ENCODE measurements around the gene KRTAP4-16. TPM values are rescaled to one million over a fixed set of nuclear protein-coding genes. Genes with fewer than 3 reads are reported as not detected.
"Not testable (repeated sequence)": the region's sequence is repeated elsewhere in the genome, so short reads cannot be mapped to it uniquely, and the experiment has no call there.

The KRTAP4-16 gene
- total RNA-seq, 1 experiment from 2014 or later: not detected

DNA sequence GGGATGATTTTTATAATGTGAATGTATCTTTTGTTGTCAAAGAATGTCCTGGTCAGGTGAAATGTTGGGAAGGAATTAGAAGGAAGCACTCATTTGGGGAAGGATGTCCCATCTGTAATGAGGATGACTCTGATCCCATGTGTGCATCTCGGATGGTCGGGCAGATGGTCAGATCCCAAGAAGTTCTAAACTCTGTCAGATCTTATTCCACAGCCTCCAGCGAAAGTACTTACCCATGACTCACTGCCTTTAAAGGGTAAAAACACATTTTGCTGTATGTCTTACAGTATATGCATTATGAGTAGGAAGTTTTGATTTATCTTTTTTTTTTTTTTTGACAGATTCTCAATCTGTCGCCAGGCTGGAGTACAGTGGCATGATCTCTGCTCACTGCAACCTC, 16.7 kb upstream of the KRTAP4-16 start:
- no peaks in the 10 kb centered on the region for H3K36me3 ChIP-seq (ENCODE audit: low read depth)
- no TSS peak for BruUV-seq (replicated peaks)
- intact Hi-C loops (cut with micrococcal nuclease; ENCODE audit: unreplicated experiment): no loop called here
- TF ChIP-seq, protein P1, sequence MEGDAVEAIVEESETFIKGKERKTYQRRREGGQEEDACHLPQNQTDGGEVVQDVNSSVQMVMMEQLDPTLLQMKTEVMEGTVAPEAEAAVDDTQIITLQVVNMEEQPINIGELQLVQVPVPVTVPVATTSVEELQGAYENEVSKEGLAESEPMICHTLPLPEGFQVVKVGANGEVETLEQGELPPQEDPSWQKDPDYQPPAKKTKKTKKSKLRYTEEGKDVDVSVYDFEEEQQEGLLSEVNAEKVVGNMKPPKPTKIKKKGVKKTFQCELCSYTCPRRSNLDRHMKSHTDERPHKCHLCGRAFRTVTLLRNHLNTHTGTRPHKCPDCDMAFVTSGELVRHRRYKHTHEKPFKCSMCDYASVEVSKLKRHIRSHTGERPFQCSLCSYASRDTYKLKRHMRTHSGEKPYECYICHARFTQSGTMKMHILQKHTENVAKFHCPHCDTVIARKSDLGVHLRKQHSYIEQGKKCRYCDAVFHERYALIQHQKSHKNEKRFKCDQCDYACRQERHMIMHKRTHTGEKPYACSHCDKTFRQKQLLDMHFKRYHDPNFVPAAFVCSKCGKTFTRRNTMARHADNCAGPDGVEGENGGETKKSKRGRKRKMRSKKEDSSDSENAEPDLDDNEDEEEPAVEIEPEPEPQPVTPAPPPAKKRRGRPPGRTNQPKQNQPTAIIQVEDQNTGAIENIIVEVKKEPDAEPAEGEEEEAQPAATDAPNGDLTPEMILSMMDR (conservative IDR thresholded peaks at IDR 0.05): no peak
- TF ChIP-seq EZH2 (IDR thresholded peaks at IDR 0.05; ENCODE audit: low read depth): no peak
- no peak overlapping the region for H3K27ac ChIP-seq
- H3F3A ChIP-seq (ENCODE audit: insufficient read depth, low read depth): no peaks in the 10 kb centered on the region
- POLR2A ChIA-PET (ENCODE audit: unreplicated experiment): no interaction called here
- H3K27me3 ChIP-seq (ENCODE audit: insufficient read depth, low read depth): no peaks in the 10 kb centered on the region
- H3K4me1 ChIP-seq (replicated peaks; ENCODE audit: insufficient read depth): no peaks in the 10 kb centered on the region; the same call in 1 of the 2 replicates
- no peak overlapping the region for H2AFZ ChIP-seq
- H3K9me3 ChIP-seq (ENCODE audit: insufficient read depth, low read depth): 0 out of 2 replicates have a peak, but pooled peaks cover 3% of the 10 kb centered on the region
- no peak overlapping the region for H3K4me3 ChIP-seq
- H3K9me2 ChIP-seq (ENCODE audit: insufficient read depth): no peaks in the 10 kb centered on the region
- no peaks in the 10 kb centered on the region for H3K79me2 ChIP-seq (ENCODE audit: low read depth)
- no peak for DNase-seq
- H3K4me2 ChIP-seq: no peak overlapping the region
- CTCF ChIA-PET: no interaction called here
- no peaks in the 10 kb centered on the region for H4K20me1 ChIP-seq (ENCODE audit: insufficient read depth)

DNA sequence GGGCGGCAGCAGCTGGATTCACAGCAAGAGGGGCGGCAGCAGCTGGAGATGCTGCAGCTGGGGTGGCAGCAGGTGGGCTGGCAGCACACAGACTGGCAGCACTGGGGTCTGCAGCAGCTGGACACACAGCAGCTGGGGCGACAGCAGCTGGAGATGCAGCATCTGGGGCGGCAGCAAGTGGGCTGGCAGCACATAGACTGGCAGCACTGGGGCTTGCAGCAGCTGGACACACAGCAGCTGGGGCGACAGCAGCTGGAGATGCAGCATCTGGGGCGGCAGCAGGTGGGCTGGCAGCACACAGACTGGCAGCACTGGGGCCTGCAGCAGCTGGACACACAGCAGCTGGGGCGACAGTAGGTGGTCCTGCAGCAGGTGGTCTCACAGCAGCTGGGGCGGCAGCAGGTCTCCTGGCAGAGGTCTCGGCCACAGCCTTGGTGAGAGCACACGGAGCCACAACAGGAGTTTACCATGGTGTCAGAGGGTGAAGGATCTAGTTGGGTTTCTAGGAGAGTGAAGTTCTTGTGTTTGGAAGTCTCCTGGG, 15.9 kb upstream of the KRTAP4-16 start, which contains the start of gene KRTAP4-11:
Gene KRTAP4-11, minus strand, starts transcription at position 528 of the 541 bp plus-strand sequence. Its CDS starts 58 bp downstream, at position 470.
- intact Hi-C loops (cut with micrococcal nuclease; ENCODE audit: unreplicated experiment); BruUV-seq (replicated peaks); H4K20me1 ChIP-seq (ENCODE audit: insufficient read depth); H3K4me2 ChIP-seq; H3K9me3 ChIP-seq (ENCODE audit: insufficient read depth, low read depth); H2AFZ ChIP-seq; DNase-seq; H3K4me1 ChIP-seq (replicated peaks; ENCODE audit: insufficient read depth); CTCF ChIA-PET; H3K79me2 ChIP-seq (ENCODE audit: low read depth); H3K27me3 ChIP-seq (ENCODE audit: insufficient read depth, low read depth); H3K9me2 ChIP-seq (ENCODE audit: insufficient read depth); H3K4me3 ChIP-seq; H3F3A ChIP-seq (ENCODE audit: insufficient read depth, low read depth); H3K27ac ChIP-seq; POLR2A ChIA-PET (ENCODE audit: unreplicated experiment); H3K36me3 ChIP-seq (ENCODE audit: low read depth): not testable (repeated sequence)

DNA sequence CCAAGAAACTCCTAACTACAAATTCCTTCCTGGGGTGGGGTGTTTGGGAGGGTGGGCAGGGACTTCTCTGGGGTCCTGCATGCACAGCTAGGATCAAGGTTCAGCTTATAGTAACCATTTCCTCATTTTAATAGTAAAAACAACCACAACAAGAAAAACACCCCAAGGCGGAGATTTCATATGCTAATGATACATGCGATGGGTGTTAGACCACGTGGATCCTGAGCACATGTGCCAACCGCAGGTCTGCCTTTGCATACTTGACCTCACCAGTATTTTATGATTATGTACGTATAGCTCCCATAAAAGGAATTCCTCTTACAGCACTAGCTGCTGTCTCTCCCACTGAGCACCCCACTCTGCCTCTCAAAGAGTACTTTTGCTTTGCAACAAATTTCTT, 14.3 kb upstream of the KRTAP4-16 start:
- Histone ChIP-seq H3K36me3 (ENCODE audit: low read depth) (no peaks in the 10 kb centered on the region), H2AFZ (no peak overlapping the region), H3K4me3 (no peak overlapping the region), H3K4me2 (no peak overlapping the region), H4K20me1 (ENCODE audit: insufficient read depth) (no peaks in the 10 kb centered on the region), H3K27me3 (ENCODE audit: insufficient read depth, low read depth) (no peaks in the 10 kb centered on the region), H3K79me2 (ENCODE audit: low read depth) (no peaks in the 10 kb centered on the region), H3K9me2 (ENCODE audit: insufficient read depth) (no peaks in the 10 kb centered on the region), H3K4me1 (replicated peaks; ENCODE audit: insufficient read depth) (no peaks in the 10 kb centered on the region), H3K27ac (no peak overlapping the region), H3K9me3 (ENCODE audit: insufficient read depth, low read depth) (peaks cover 8% of the 10 kb centered on the region), H3F3A (ENCODE audit: insufficient read depth, low read depth) (no peaks in the 10 kb centered on the region)
- intact Hi-C loops (cut with micrococcal nuclease; ENCODE audit: unreplicated experiment): no loop called here
- DNase-seq: no peak
- no peak for TF ChIP-seq EZH2 (IDR thresholded peaks at IDR 0.05; ENCODE audit: low read depth)
- TF ChIP-seq, protein P1 (conservative IDR thresholded peaks at IDR 0.05): no peak
- POLR2A ChIA-PET (ENCODE audit: unreplicated experiment): no interaction called here
- BruUV-seq (replicated peaks): no TSS peak
- CTCF ChIA-PET: interaction anchor here (0.6 kb wide), 1 partner anchor 428 kb away, joined by 3 read pairs; no protein-coding TSS in a partner anchor

Data from PC-9 (cell line).